ENCODE measurements around the gene MSL1. TPM values are rescaled to one million over a fixed set of nuclear protein-coding genes. Genes with fewer than 3 reads are reported as not detected.
A peak's percentile ranks its signal among the peaks of the same experiment; 100 is the strongest.

The MSL1 gene
- total and polyA plus RNA-seq, 2 of the 13 experiments (the other 11 are each of a cell fraction or from before 2014, with no cell fraction given), result 63.8 to 88.5 TPM

DNA sequence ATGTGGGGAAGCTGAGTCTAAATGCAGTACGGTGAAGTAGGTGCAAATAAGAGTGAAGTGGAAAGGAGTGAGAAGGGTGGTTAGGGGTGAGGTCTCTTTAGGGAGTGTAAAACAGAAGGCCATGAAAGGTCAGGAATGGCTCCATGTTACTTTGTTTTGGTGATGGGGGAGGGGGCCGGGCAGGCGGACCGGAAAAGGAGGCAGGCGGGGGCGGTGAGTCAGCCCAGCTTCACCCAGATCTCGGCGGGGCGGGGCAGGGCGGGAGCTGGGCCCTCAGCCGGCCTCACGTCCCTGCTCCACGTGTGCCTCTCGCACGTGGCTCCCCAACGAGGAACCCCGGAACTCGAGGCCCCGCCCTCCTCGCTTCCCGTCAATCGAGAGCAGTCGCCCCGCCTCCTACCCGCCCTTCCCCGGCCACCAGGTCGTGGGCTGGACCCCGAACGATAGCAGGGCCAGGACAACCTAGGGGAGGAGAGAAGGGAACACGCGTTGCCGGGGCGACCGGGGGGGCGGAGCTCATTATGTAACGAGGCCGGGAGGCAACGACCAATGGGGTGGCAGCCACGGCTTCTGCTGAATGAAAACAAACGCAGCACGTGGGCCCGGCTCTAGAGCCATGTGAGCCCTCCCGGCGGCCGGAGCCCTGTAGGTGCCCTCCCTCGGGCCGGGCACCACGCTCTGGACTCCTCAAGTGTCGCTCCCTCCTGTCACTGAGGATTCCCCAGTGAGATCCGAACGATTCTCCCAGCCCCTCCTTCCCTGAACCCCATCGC is 22.7 kb upstream of the MSL1 start (continued):
- TF ChIP-seq ZNF530 (CRISPR knock-in tag; IDR thresholded peaks at IDR 0.05; ENCODE audit: low read depth), result no peak
- TF ChIP-seq ZNF101 (CRISPR knock-in tag; IDR thresholded peaks at IDR 0.05; ENCODE audit: borderline replicate concordance, low read depth), result peak; percentile 74; the same call in 1 of the 2 replicates
- TF ChIP-seq, protein P1, sequence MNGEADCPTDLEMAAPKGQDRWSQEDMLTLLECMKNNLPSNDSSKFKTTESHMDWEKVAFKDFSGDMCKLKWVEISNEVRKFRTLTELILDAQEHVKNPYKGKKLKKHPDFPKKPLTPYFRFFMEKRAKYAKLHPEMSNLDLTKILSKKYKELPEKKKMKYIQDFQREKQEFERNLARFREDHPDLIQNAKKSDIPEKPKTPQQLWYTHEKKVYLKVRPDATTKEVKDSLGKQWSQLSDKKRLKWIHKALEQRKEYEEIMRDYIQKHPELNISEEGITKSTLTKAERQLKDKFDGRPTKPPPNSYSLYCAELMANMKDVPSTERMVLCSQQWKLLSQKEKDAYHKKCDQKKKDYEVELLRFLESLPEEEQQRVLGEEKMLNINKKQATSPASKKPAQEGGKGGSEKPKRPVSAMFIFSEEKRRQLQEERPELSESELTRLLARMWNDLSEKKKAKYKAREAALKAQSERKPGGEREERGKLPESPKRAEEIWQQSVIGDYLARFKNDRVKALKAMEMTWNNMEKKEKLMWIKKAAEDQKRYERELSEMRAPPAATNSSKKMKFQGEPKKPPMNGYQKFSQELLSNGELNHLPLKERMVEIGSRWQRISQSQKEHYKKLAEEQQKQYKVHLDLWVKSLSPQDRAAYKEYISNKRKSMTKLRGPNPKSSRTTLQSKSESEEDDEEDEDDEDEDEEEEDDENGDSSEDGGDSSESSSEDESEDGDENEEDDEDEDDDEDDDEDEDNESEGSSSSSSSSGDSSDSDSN (CRISPR knock-in tag; IDR thresholded peaks at IDR 0.05), result peak; percentile 84
- peak; percentile 55; the same call in 1 of the 2 replicates for TF ChIP-seq PHF8 (CRISPR knock-in tag; IDR thresholded peaks at IDR 0.05)
- TF ChIP-seq SCMH1 (CRISPR knock-in tag; IDR thresholded peaks at IDR 0.05; ENCODE audit: borderline replicate concordance), result no peak
- TF ChIP-seq MAFG (CRISPR knock-in tag; IDR thresholded peaks at IDR 0.05), result no peak
- peak; percentile 99 for TF ChIP-seq KDM4B (CRISPR knock-in tag; IDR thresholded peaks at IDR 0.05)
- no peak for TF ChIP-seq NR3C1 (CRISPR knock-in tag; IDR thresholded peaks at IDR 0.05)
- no peak; the same call in 1 of the 2 replicates for TF ChIP-seq KDM3A (CRISPR knock-in tag; IDR thresholded peaks at IDR 0.05; ENCODE audit: low read depth)
- TF ChIP-seq ZNF891 (CRISPR knock-in tag; IDR thresholded peaks at IDR 0.05), result peak; percentile 98
- 0 out of 2 replicates have a peak, but pooled peaks have one; percentile 66 for TF ChIP-seq SOX13 (IDR thresholded peaks at IDR 0.05)
- TF ChIP-seq SOX13 (CRISPR knock-in tag; conservative IDR thresholded peaks at IDR 0.05 in 1 of 2, IDR thresholded peaks at IDR 0.05 in 1 of 2), result peak in 1 of 2 experiments; percentile 93; a peak in 2 of 4 replicates
- TF ChIP-seq, protein P2, sequence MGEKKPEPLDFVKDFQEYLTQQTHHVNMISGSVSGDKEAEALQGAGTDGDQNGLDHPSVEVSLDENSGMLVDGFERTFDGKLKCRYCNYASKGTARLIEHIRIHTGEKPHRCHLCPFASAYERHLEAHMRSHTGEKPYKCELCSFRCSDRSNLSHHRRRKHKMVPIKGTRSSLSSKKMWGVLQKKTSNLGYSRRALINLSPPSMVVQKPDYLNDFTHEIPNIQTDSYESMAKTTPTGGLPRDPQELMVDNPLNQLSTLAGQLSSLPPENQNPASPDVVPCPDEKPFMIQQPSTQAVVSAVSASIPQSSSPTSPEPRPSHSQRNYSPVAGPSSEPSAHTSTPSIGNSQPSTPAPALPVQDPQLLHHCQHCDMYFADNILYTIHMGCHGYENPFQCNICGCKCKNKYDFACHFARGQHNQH (CRISPR knock-in tag; IDR thresholded peaks at IDR 0.05), result peak; percentile 99
- TF ChIP-seq ZSCAN29 (CRISPR knock-in tag; conservative IDR thresholded peaks at IDR 0.05), result peak; percentile 20; the same call in 1 of the 2 replicates
- TF ChIP-seq, protein P3, sequence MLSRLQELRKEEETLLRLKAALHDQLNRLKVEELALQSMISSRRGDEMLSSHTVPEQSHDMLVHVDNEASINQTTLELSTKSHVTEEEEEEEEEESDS (CRISPR knock-in tag; IDR thresholded peaks at IDR 0.05; ENCODE audit: borderline replicate concordance), result peak; percentile 91
- TF ChIP-seq ELF1 (CRISPR knock-in tag; IDR thresholded peaks at IDR 0.05), result peak; percentile 97
- TF ChIP-seq HDAC1 (CRISPR knock-in tag; IDR thresholded peaks at IDR 0.05), result peak; percentile 100
- TF ChIP-seq NCOR1 (IDR thresholded peaks at IDR 0.05; ENCODE audit: borderline replicate concordance, low read length), result peak; percentile 55; the same call in 1 of the 2 replicates
- TF ChIP-seq, protein P4, sequence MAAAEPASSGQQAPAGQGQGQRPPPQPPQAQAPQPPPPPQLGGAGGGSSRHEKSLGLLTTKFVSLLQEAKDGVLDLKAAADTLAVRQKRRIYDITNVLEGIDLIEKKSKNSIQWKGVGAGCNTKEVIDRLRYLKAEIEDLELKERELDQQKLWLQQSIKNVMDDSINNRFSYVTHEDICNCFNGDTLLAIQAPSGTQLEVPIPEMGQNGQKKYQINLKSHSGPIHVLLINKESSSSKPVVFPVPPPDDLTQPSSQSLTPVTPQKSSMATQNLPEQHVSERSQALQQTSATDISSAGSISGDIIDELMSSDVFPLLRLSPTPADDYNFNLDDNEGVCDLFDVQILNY (CRISPR knock-in tag; conservative IDR thresholded peaks at IDR 0.05), result peak; percentile 78; the same call in 1 of the 2 replicates
- TF ChIP-seq, protein P5, sequence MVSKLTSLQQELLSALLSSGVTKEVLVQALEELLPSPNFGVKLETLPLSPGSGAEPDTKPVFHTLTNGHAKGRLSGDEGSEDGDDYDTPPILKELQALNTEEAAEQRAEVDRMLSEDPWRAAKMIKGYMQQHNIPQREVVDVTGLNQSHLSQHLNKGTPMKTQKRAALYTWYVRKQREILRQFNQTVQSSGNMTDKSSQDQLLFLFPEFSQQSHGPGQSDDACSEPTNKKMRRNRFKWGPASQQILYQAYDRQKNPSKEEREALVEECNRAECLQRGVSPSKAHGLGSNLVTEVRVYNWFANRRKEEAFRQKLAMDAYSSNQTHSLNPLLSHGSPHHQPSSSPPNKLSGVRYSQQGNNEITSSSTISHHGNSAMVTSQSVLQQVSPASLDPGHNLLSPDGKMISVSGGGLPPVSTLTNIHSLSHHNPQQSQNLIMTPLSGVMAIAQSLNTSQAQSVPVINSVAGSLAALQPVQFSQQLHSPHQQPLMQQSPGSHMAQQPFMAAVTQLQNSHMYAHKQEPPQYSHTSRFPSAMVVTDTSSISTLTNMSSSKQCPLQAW (CRISPR knock-in tag; IDR thresholded peaks at IDR 0.05), result peak; percentile 88
- no peak for TF ChIP-seq ZNF549 (CRISPR knock-in tag; IDR thresholded peaks at IDR 0.05)
- peak; percentile 83; the same call in 1 of the 2 replicates for TF ChIP-seq TOPORS (CRISPR knock-in tag; IDR thresholded peaks at IDR 0.05)
- peak; percentile 88; the same call in 1 of the 2 replicates for TF ChIP-seq ZNF484 (CRISPR knock-in tag; IDR thresholded peaks at IDR 0.05; ENCODE audit: borderline replicate concordance, low read depth)
